Pancreas (tissue), 10 donors: Measurements from ENCODE around the gene NUDT17. TPM values are rescaled to one million over a fixed set of nuclear protein-coding genes. Genes with fewer than 3 reads are reported as not detected.

Source experiments
- ATAC-seq, 4 donors: fragments of 200-7000 bp; cut with Tn5 transposase; one replicate each; pipeline versions ENCODE4 v1.8.0 to v1.9.1; 2020; ENCODE audit warnings: mild to moderate bottlenecking in 4 of 4, moderate library complexity in 4 of 4
- DNase-seq, 6 donors: peaks; one replicate each; pipeline ENCODE4 v3.0.0-alpha.2; 2020
- FAIRE-seq: peaks from 2 replicates; lab custom pipeline; 2012; peaks lifted over from hg19 to GRCh38; lab: Jason Lieb, UNC
- H3K27ac ChIP-seq, 4 donors: fragments of 200-600 bp; sonication (generic); 1 replicate in 3 of 4; 2 replicates in 1 of 4; pipeline versions ENCODE4 v1.5.0 to v1.8.0; 2020
- H3K27me3 ChIP-seq, 4 donors: fragments of 200-600 bp; one replicate each; pipeline ENCODE4 v1.8.0; 2021
- H3K36me3 ChIP-seq, 3 donors: fragments of 200-600 bp; sonication (generic) in 1 of 3; one replicate each; pipeline versions ENCODE4 v1.5.0 to v1.8.0; 2020 to 2021
- H3K4me1 ChIP-seq, 3 donors: fragments of 200-600 bp; one replicate each; pipeline ENCODE4 v1.8.0; 2021
- H3K4me3 ChIP-seq, 4 donors: fragments of 200-600 bp; sonication (generic) in 2 of 4; one replicate each; pipeline versions ENCODE4 v1.5.0 to v1.8.0; 2020 to 2021
- H3K9me3 ChIP-seq, 4 donors: fragments of 200-600 bp; one replicate each; pipeline ENCODE4 v1.8.0; 2021
- WGBS, 2 donors: extraction: QIAGEN DNeasy Blood & Tissue Kit; methylation state at CpG; one replicate each; pipeline ENCODE4 v1.1.7; 2013; 5-methylcytosine and 5-hydroxymethylcytosine counted together
- intact Hi-C, 3 donors: fragments of 100-400 bp; cut with DNase I; formaldehyde crosslinking; loops; one replicate each; pipeline versions ENCODE4 v1.11.1 to v1.14.2; 2022
- polyA plus RNA-seq, 2 donors: library from polyadenylated mRNA; stranded (reverse); fragments of 200-250 nt; gene quantifications; one replicate each; pipeline ENCODE4 v1.2.3, GENCODE V29; 2013
- total RNA-seq, 6 donors: library from RNA; stranded (reverse); fragmentation: NEBNext Ultra II Directional in 4 of 6; extraction: Animal tissue kit (Norgen Biotek cat#: 25700) in 4 of 6; gene quantifications; one replicate each; pipeline versions ENCODE4 v1.2.1 to v1.2.4, GENCODE V29; 2021 to 2023
- TF ChIP-seq, protein P1 (sequence below), 4 donors: fragments of 200-600 bp; sonication (generic) in 3 of 4; IDR thresholded peaks; one replicate each; pipeline versions ENCODE4 v1.5.0 to v1.8.0; 2021; ENCODE audit warnings: antibody characterized with exemption in 4 of 4
- donor health status: healthy with polysubstance abuse.
- donor health status: DM: no; HTN: no; CAD: no; lungs with moderate emphysema.
- donor health status: DM: no; HTN: no; CAD: no.
- donor health status: control.
- donor health status: control.
- donor health status: Bipolar disorder and iron deficiency.
- donor health status: DM: yes; HTN: yes; CAD: no.
- donor health status: DM: no; HTN: no; CAD: no.
- donor health status: DM: no; HTN: no; CAD: no.
- donor health status: DM: yes; HTN: yes; CAD: no.

Gene NUDT17
- total and polyA plus RNA-seq, 8 donors: 1.0 to 3.6 (median 2.0) TPM

DNA sequence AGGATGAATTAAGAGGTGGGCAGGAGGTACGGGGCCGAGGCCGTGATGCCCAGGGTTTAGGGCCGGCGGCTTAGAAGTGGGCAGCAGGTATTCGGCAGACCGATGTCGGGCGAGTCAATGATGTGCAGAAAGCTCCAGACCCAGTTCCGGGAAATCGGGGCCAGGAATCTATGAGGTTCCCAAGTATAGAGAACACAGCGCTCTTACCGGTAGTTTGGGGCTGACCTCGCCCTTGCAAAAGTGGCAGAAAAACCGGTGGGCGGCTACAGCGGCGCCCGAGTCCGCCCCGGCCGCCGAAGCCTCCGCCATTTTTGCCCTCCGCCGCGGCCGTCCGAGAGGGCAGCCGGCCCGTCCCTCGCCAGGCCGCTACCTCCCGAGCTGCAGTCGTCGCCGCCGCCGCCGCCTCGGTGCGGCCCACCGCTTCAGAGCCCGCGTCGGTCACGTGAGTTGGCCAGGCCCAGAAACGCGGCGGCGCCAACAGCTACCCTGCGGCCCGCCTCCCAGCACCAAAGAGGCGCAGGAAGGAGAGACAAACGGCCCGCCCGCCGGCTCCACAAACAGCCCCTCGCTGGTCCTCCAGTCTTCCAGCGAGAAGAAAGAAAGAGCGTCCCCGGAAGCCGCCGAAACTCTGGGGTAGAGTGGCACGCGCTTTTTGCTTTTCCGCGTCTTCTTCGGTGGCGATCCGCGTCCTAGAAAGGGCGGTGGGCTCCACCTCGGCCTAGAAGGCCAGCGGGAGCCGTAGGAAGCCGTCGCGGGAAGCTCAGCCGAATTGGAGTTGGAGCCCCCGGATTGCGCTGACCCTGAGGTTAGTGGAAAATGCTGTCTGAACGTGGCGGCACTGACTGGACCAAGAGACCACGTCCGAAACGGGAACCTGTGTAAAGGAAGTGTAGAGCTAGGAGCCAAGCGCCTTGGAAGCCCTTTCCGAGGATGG is 21.6 kb upstream of the NUDT17 start, which contains the start of the genes POLR3C and RNF115:
Gene POLR3C (plus strand): TSS at position 636 of the 934 bp plus-strand sequence. CDS start 1,577 bp downstream, outside the sequence.
Gene RNF115 (minus strand): TSS at position 531 of the 934 bp plus-strand sequence. CDS start 222 bp downstream, at position 309.
- FAIRE-seq (no peak), DNase-seq (peak; percentile 89 to 95 (median 91)), ATAC-seq (peak; percentile 94 to 97 (median 96))
- peak within 1 kb of the TSS; percentile 77 to 93 (median 83) for H3K27ac ChIP-seq
- peaks cover 3 to 22% (median 11%) of the 10 kb centered on the region in 3 donors for H3K36me3 ChIP-seq
- TF ChIP-seq, protein P1, sequence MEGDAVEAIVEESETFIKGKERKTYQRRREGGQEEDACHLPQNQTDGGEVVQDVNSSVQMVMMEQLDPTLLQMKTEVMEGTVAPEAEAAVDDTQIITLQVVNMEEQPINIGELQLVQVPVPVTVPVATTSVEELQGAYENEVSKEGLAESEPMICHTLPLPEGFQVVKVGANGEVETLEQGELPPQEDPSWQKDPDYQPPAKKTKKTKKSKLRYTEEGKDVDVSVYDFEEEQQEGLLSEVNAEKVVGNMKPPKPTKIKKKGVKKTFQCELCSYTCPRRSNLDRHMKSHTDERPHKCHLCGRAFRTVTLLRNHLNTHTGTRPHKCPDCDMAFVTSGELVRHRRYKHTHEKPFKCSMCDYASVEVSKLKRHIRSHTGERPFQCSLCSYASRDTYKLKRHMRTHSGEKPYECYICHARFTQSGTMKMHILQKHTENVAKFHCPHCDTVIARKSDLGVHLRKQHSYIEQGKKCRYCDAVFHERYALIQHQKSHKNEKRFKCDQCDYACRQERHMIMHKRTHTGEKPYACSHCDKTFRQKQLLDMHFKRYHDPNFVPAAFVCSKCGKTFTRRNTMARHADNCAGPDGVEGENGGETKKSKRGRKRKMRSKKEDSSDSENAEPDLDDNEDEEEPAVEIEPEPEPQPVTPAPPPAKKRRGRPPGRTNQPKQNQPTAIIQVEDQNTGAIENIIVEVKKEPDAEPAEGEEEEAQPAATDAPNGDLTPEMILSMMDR (IDR thresholded peaks at IDR 0.05): no peak
- no peaks in the 10 kb centered on the region for H3K27me3 ChIP-seq
- no peaks in the 10 kb centered on the region for H3K9me3 ChIP-seq
- intact Hi-C loops: no loop called here
- peak within 1 kb of the TSS; percentile 65 to 97 (median 70) for H3K4me3 ChIP-seq
- H3K4me1 ChIP-seq: peaks cover 0 to 11% (median 0%) of the 10 kb centered on the region in 3 donors
- WGBS, 2 donors: 0% methylated on average over 72 to 89 of the region's 89 CpGs

DNA sequence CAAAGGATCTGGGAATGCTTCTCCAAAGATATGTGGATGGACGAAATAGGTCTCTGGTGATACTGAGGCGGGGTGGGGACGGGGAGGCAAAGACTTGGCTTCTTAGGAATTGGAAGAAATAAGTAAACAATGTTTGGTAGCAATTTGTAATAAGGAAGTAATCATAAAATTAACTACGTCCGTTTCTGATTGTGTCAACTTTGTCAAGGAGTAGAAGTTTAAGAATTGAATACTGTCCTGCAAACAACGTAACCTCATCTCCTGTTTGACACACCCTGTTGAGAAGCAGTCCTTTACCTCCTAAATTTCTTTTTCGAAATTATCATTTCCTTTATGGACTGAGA is 21.0 kb upstream of the NUDT17 start:
- 0 to 1% methylated on average over 7 of the region's 7 CpGs for WGBS, 2 donors
- TF ChIP-seq, protein P1 (IDR thresholded peaks at IDR 0.05): no peak
- H3K4me1 ChIP-seq: peaks cover 0 to 11% (median 0%) of the 10 kb centered on the region in 3 donors
- peak overlapping the region; percentile 77 to 93 (median 83) for H3K27ac ChIP-seq
- intact Hi-C loops: no loop called here
- DNase-seq (no peak), ATAC-seq (no peak), FAIRE-seq (no peak)
- no peaks in the 10 kb centered on the region for H3K27me3 ChIP-seq
- H3K36me3 ChIP-seq: peaks cover 3 to 28% (median 17%) of the 10 kb centered on the region in 3 donors
- peak overlapping the region; percentile 65 to 97 (median 70) for H3K4me3 ChIP-seq
- H3K9me3 ChIP-seq: no peaks in the 10 kb centered on the region

DNA sequence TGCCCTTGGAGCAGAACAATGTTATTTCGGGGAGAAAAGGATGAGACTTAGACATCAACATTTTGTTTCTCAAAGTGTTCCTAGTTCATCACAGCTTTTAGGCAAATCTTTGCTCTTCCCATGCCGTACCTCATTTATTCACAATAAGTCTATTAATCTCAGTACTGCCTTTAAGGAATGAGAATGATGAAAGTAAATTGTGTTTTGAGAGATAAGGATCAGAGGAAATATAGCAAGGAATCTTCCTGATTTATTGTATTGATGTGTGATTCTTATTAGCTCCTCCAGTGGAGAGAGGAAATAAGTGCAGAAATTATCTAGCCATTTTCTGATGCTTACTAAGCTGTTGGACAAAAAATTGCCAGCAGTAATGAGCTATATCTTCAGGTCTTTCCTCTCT is 19.4 kb upstream of the NUDT17 start:
- FAIRE-seq: no peak

DNA sequence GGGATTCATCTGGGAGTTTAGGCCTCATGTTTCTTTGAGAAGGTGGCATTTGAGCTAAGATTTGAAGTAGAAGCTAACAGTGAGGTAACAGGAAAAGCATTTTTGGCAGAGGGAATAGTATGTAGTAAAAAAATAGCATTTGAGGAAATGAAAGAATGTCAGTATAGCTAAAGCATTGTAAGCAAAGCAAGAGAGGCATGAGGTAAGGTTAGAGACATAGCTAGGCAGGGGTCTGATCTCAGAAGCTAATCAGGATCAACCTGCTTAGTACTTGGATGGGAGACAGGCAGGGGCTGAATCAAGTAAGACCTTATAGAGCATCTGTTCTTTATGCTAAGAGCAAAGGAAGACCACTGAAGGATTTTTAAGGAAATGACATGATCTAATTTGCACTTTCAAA is 17.5 kb upstream of the NUDT17 start:
- Histone ChIP-seq H3K27ac (no peak overlapping the region), H3K4me3 (no peak overlapping the region), H3K27me3 (no peaks in the 10 kb centered on the region), H3K36me3 (peaks cover 3 to 49% (median 27%) of the 10 kb centered on the region in 3 donors), H3K4me1 (peaks cover 0 to 11% (median 0%) of the 10 kb centered on the region in 3 donors), H3K9me3 (no peaks in the 10 kb centered on the region)
- no peak for FAIRE-seq
- no peak for ATAC-seq
- intact Hi-C loops: no loop called here
- no peak for DNase-seq
- TF ChIP-seq, protein P1 (IDR thresholded peaks at IDR 0.05): no peak

More for the DNA sequence above, 19.4 kb upstream of the NUDT17 start:
- no peak overlapping the region for H3K27ac ChIP-seq
- H3K4me3 ChIP-seq: no peak overlapping the region
- DNase-seq (no peak), ATAC-seq (no peak)
- peaks cover 3 to 42% (median 20%) of the 10 kb centered on the region in 3 donors for H3K36me3 ChIP-seq
- peaks cover 0 to 11% (median 0%) of the 10 kb centered on the region in 3 donors for H3K4me1 ChIP-seq
- WGBS, 2 donors: 84 to 92% methylated on average over 2 of the region's 2 CpGs
- no peaks in the 10 kb centered on the region for H3K27me3 ChIP-seq
- no peaks in the 10 kb centered on the region for H3K9me3 ChIP-seq
- TF ChIP-seq, protein P1 (IDR thresholded peaks at IDR 0.05): no peak
- intact Hi-C loops: no loop called here
